PFSK-1 (cell line): Measurements from ENCODE around the gene ITPRIP.

Experiments
- FOXP2 ChIP-seq: optimal IDR thresholded peaks from 2 replicates; pipeline ENCODE3; 2011; ENCODE audit warnings: borderline replicate concordance, control low read depth, inconsistent platforms; ENCODE audit not compliant: insufficient read depth; ENCODE audit errors: extremely low read length, extremely low read depth
- POLR2AphosphoS5 ChIP-seq: IDR thresholded peaks from 2 replicates; pipeline ENCODE4 v1.6.1; 2012; ENCODE audit warnings: low read depth, mild to moderate bottlenecking, control low read depth, low read length, moderate library complexity
- SIN3A ChIP-seq: IDR thresholded peaks from 2 replicates; pipeline ENCODE4 v1.6.1; 2012; ENCODE audit warnings: mild to moderate bottlenecking, low read length, moderate library complexity, borderline replicate concordance; ENCODE audit not compliant: insufficient read depth
- TAF1 ChIP-seq: IDR thresholded peaks from 2 replicates; pipeline ENCODE4 v1.6.1; 2012; ENCODE audit warnings: low read length, control low read depth, borderline replicate concordance; ENCODE audit not compliant: insufficient read depth
- TF ChIP-seq, protein P1 (sequence below), 2 experiments: IDR thresholded peaks; 2 replicates each; pipeline versions ENCODE4 v1.6.1 to v1.8.0; 2011 to 2012; ENCODE audit warnings: low read depth in 2 of 2, low read length in 2 of 2, control low read depth in 1 of 2, inconsistent platforms in 1 of 2, mild to moderate bottlenecking in 1 of 2, moderate library complexity in 1 of 2; ENCODE audit not compliant: insufficient read depth in 1 of 2

Gene ITPRIP

DNA sequence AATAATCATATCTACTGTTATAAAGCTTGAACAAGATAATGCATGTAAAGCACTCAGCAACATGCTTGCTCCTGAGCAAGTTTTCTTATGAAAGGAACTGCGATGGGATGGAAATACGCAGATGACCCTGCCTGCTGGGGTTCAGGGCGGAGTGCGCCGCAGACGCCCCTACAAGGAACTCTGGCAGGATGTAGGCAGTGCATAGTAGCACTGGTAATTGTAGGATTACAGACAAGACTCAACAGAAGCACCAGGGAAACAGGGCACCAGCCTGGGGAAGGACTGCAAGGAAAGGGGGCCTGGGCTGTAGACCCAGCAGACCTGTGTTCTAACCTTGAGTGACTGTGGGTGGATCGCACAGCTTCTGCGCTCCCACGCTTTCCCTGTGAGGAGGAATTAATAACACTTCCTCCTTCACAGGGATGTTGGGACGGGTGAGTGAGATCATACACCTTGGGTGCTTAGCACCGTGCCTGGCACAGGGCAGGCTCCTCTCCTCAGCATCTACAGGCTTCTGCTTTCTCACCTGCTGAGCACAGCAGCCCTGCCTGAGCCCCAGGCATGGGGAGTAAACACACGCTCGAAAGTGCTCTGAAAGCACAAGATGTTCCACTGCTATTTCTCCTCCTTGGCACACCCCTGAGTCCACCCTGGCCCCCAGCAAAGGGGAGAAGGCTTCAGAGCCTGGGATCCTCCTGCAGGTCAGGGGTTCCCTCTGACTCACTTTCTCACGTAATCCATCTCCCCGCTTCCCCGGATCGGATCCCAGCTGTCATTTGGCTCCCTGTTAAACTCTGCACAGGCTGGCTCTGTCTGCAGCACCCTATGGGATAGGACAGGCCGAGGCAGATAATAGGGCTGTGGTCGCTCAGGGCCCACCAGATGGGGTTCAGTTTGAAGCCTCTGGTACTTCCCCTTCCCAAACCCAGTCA, 19.2 kb downstream of the ITPRIP start:
- no peak for TF ChIP-seq TAF1
- TF ChIP-seq FOXP2 = no peak
- TF ChIP-seq SIN3A = no peak
- TF ChIP-seq POLR2AphosphoS5 = no peak
- TF ChIP-seq, protein P1, sequence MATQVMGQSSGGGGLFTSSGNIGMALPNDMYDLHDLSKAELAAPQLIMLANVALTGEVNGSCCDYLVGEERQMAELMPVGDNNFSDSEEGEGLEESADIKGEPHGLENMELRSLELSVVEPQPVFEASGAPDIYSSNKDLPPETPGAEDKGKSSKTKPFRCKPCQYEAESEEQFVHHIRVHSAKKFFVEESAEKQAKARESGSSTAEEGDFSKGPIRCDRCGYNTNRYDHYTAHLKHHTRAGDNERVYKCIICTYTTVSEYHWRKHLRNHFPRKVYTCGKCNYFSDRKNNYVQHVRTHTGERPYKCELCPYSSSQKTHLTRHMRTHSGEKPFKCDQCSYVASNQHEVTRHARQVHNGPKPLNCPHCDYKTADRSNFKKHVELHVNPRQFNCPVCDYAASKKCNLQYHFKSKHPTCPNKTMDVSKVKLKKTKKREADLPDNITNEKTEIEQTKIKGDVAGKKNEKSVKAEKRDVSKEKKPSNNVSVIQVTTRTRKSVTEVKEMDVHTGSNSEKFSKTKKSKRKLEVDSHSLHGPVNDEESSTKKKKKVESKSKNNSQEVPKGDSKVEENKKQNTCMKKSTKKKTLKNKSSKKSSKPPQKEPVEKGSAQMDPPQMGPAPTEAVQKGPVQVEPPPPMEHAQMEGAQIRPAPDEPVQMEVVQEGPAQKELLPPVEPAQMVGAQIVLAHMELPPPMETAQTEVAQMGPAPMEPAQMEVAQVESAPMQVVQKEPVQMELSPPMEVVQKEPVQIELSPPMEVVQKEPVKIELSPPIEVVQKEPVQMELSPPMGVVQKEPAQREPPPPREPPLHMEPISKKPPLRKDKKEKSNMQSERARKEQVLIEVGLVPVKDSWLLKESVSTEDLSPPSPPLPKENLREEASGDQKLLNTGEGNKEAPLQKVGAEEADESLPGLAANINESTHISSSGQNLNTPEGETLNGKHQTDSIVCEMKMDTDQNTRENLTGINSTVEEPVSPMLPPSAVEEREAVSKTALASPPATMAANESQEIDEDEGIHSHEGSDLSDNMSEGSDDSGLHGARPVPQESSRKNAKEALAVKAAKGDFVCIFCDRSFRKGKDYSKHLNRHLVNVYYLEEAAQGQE (IDR thresholded peaks at IDR 0.05; ENCODE audit: insufficient read depth in 1 of 2, low read depth in 2 of 2, low read length in 2 of 2) = no peak

GRCh38 chr10:104318326-104318725, 19.9 kb downstream of the ITPRIP start:
- TF ChIP-seq, protein P1 (IDR thresholded peaks at IDR 0.05; ENCODE audit: insufficient read depth in 1 of 2, low read depth in 2 of 2, low read length in 2 of 2) = no peak
- TF ChIP-seq FOXP2 (no peak), SIN3A (no peak), TAF1 (no peak)

DNA sequence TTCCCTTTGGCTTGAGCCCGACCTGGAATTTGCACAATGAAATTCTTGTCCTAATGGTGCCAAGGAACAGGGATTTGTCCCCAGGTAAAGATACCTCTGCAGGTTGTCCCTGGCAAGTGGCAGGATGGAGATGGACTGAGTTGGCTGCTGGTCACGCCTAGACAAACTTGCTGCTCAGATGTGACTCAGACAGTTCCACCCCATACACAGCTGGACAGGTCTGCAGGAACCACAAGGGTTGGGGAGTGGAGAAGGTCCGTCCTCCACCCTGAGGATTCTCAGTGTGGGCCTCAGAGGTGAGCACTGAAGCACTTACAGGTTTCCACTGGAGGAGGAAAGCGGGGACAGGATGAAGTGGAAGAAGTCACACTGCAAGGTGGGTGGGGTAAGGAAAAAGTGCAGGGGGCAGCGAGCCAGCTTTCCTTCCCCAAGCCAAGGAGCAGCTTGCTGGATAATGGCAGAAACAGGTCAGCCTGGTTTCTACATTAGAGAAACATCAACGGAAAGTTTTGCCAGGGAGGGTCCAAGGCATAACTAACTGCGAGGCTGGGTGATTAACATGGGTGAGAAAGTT, 20.5 kb downstream of the ITPRIP start:
- no peak for TF ChIP-seq SIN3A
- no peak for TF ChIP-seq TAF1
- TF ChIP-seq FOXP2 = no peak
- TF ChIP-seq, protein P1 (IDR thresholded peaks at IDR 0.05; ENCODE audit: insufficient read depth in 1 of 2, low read depth in 2 of 2, low read length in 2 of 2) = no peak
- TF ChIP-seq POLR2AphosphoS5 = no peak

DNA sequence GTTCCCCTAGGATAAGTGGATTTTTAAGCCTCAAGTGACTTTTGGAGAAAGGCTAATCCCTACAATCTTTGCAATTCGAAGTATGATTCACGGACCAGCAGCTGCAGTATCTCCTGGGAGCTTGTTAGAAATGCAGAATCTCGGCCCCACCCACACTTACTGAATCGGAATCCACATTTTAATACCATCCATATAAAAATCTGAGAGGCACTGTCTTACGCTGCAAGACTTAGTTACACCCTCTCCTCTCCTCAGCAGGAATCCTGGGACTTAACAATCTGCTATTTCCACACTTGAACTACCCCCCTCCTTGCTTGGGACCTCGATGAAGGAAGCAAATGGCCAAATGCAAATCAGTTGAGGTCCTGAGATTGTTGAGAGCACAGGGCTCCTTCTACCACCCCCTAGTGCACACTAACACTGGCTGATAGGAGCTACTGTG, 21.0 kb downstream of the ITPRIP start:
- no peak for TF ChIP-seq POLR2AphosphoS5
- no peak for TF ChIP-seq TAF1
- TF ChIP-seq, protein P1 (IDR thresholded peaks at IDR 0.05; ENCODE audit: insufficient read depth in 1 of 2, low read depth in 2 of 2, low read length in 2 of 2) = no peak
- no peak for TF ChIP-seq FOXP2
- TF ChIP-seq SIN3A = no peak
